Measurements from ENCODE around the gene TEAD2. TPM values are rescaled to one million over a fixed set of nuclear protein-coding genes. Genes with fewer than 3 reads are reported as not detected.
A peak's percentile ranks its signal among the peaks of the same experiment; 100 is the strongest.

TEAD2 gene
- total RNA-seq, 1 donor from 2014 or later, result 168 TPM

DNA sequence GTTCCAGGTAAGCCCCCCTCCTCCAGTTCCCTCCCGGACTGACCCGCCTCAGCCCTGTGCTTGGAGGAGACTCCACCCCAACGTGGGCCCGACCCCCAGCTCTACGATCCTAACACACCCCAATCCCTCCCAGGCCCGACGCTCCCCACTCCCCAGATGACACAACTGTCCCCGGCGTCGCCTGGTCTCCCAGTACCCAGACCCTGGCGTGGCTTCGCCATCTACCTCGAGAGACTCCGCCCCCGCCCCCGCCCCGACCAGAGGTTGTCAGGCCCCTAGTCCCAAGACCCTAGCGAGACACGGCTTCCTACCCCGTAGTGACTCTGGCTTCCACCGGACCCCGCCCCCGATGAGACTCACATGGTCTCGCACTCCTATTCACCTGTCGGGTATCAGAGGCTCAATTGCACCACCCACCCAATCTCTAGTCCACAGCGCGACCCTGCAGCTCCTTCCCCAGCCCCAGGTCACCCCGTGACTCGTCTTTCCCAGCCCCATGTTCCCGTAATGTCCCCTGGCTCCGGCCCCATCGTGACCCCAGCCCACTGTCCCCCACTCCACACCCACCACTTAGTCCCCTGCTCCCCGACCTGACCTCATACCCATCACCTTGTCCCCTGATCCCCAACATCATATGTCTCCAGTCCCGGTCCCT, 24.1 kb downstream of the TEAD2 start:
- peaks cover 9% of the 10 kb centered on the region for H3K27me3 Mint-ChIP-seq (ENCODE audit: low read depth)
- peaks cover 14% of the 10 kb centered on the region for H3K36me3 Mint-ChIP-seq
- no peak for TF ChIP-seq CTCF (IDR thresholded peaks at IDR 0.05; ENCODE audit: unreplicated experiment)
- peak overlapping the region; percentile 56 for H3K27ac Mint-ChIP-seq
- no peaks in the 10 kb centered on the region for H3K9me3 Mint-ChIP-seq
- H3K4me3 Mint-ChIP-seq, result peak overlapping the region; percentile 65
- H3K4me1 Mint-ChIP-seq, result peaks cover 20% of the 10 kb centered on the region
- DNase-seq (ENCODE audit: low spot score in 2 of 2, unreplicated experiment in 2 of 2), result no peak

DNA sequence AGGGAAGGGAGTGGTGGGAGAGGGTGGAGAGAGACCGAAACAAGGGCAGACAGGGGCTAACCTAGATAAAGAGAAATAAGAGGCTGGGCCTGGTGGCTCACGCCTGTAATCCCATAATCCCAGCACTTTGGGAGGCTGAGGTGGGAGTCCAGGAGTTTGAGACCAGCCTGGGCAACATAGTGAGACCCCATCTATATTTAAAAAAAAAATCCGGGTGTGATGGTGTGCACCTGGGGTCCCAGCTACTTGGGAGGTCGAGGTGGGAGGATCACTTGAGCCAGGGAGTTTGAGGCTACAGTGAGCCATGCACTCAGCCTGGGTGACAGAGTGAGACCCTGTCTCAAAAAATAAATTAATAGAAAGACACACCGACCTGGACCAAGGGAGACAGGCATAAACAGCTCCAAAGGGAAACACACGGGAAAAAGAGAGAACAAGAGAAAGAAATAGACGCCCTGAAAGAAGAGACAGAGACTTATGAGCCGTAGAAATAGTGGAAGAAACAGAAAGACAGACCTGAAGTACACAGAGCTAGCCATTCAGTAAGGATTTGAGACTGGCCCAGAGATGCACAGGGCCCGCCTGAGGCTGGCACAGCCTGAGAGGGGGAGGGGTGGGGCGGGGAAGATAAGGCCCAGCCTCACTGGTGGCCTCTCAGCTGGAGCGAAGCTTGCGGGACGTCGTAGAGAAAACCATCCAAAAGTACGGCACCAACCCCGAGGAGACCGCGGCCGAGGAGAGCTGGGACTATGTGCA, 24.8 kb downstream of the TEAD2 start:
- Mint-ChIP-seq H3K9me3 (no peaks in the 10 kb centered on the region), H3K27me3 (ENCODE audit: low read depth) (peaks cover 9% of the 10 kb centered on the region), H3K4me3 (peak overlapping the region; percentile 65), H3K4me1 (peaks cover 20% of the 10 kb centered on the region), H3K36me3 (peaks cover 7% of the 10 kb centered on the region), H3K27ac (no peak overlapping the region)
- TF ChIP-seq CTCF (IDR thresholded peaks at IDR 0.05; ENCODE audit: unreplicated experiment), result no peak
- DNase-seq (ENCODE audit: low spot score in 2 of 2, unreplicated experiment in 2 of 2), result no peak

GRCh38 chr19:49336482-49337266, 25.5 kb downstream of the TEAD2 start:
- H3K27ac Mint-ChIP-seq, result peak overlapping the region; percentile 64
- H3K9me3 Mint-ChIP-seq, result no peaks in the 10 kb centered on the region
- peaks cover 20% of the 10 kb centered on the region for H3K4me1 Mint-ChIP-seq
- H3K4me3 Mint-ChIP-seq, result no peak overlapping the region
- peaks cover 4% of the 10 kb centered on the region for H3K36me3 Mint-ChIP-seq
- H3K27me3 Mint-ChIP-seq (ENCODE audit: low read depth), result peaks cover 9% of the 10 kb centered on the region
- DNase-seq (ENCODE audit: low spot score in 2 of 2, unreplicated experiment in 2 of 2), result no peak
- no peak for TF ChIP-seq CTCF (IDR thresholded peaks at IDR 0.05; ENCODE audit: unreplicated experiment)

- no peak overlapping the region for H3K4me3 Mint-ChIP-seq
- peaks cover 20% of the 10 kb centered on the region for H3K4me1 Mint-ChIP-seq
- no peak for DNase-seq (ENCODE audit: low spot score in 2 of 2, unreplicated experiment in 2 of 2)
- peaks cover 9% of the 10 kb centered on the region for H3K27me3 Mint-ChIP-seq (ENCODE audit: low read depth)
- H3K27ac Mint-ChIP-seq, result no peak overlapping the region
- TF ChIP-seq CTCF (IDR thresholded peaks at IDR 0.05; ENCODE audit: unreplicated experiment), result no peak
- no peaks in the 10 kb centered on the region for H3K9me3 Mint-ChIP-seq
- H3K36me3 Mint-ChIP-seq, result peaks cover 4% of the 10 kb centered on the region
These were observed 26.3 kb downstream of the TEAD2 start for GRCh38 chr19:49335784-49336481.

DNA sequence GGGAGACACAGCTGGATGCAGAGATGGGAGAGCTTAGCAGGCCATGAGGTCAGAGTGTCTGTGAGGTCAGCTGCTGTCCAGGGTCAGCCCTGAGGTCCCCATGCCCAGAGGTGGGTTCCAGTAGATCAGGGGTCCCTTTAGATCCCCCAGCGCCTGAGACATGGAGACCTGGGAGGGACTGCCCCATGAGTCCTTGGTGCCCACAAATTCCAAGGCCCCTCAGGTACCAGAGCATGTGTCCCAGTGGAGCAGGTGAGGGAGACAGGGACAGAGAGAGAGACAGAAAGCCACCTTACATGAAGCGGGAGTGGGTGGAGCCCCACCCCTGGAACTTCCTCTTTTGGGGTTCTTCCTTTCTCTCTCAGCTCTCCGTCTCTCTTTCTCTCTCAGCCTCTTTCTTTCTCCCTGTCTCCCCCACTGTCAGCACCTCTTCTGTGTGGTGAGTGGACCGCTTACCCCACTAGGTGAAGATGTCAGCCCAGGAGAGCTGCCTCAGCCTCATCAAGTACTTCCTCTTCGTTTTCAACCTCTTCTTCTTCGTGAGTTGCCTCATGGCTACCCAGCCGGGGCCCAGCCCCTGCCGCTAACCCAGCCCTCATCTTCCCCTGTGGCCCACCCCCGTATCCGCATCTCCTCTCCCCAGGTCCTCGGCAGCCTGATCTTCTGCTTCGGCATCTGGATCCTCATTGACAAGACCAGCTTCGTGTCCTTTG, 27.0 kb downstream of the TEAD2 start, which contains the start of gene CD37:
Gene CD37, plus strand, starts transcription at position 336 of the 713 bp plus-strand sequence. Its CDS starts 135 bp downstream, at position 471.
- Mint-ChIP-seq H3K9me3 (no peaks in the 10 kb centered on the region), H3K27me3 (ENCODE audit: low read depth) (peaks cover 9% of the 10 kb centered on the region), H3K27ac (no peak within 1 kb of the TSS), H3K36me3 (peaks cover 2% of the 10 kb centered on the region), H3K4me1 (peaks cover 17% of the 10 kb centered on the region), H3K4me3 (no peak within 1 kb of the TSS)
- DNase-seq (ENCODE audit: low spot score in 2 of 2, unreplicated experiment in 2 of 2), result no peak
- TF ChIP-seq CTCF (IDR thresholded peaks at IDR 0.05; ENCODE audit: unreplicated experiment), result no peak
